Endothelial cell of umbilical vein (primary cell): ENCODE measurements around the gene AGFG2. TPM values are rescaled to one million over a fixed set of nuclear protein-coding genes. Genes with fewer than 3 reads are reported as not detected.

Experiments used
- BruUV-seq: library from RNA; stranded (reverse); fragments of 400-500 nt; replicated peaks from 2 replicates; lab custom pipeline; 2021; lab: Mats Ljungman, UMichigan
- CTCF ChIA-PET: fragments of 300-600, 350-600 bp; sonication (Branson Sonifier 250); formaldehyde crosslinking; loops from one replicate; lab custom pipeline; 2021; ENCODE audit warnings: antibody characterized with exemption, inconsistent platforms; lab: Charles Lee
- POLR2A ChIA-PET: fragments of 300-600, 350-600 bp; sonication (Branson Sonifier 250); formaldehyde crosslinking; loops from one replicate; lab custom pipeline; 2021; ENCODE audit warnings: antibody characterized with exemption, inconsistent platforms; lab: Charles Lee
- DNase-seq: peaks from one replicate; pipeline ENCODE4 v3.0.0-alpha.2; 2011; ENCODE audit warnings: low read depth, low spot score
- FAIRE-seq: peaks from 2 replicates; lab custom pipeline; 2011; peaks lifted over from hg19 to GRCh38; lab: Jason Lieb, UNC
- H2AFZ ChIP-seq: 2 replicates; pipeline ENCODE4 v1.6.0; 2012; ENCODE audit warnings: low read depth, low read length, control low read depth, inconsistent platforms
- H3K27ac ChIP-seq: 2 replicates; pipeline ENCODE4 v1.5.1; 2011; ENCODE audit warnings: low read depth, mild to moderate bottlenecking, control low read depth, low read length, moderate library complexity; ENCODE audit not compliant: insufficient read depth
- H3K27me3 ChIP-seq, 2 experiments: 2 replicates each; pipeline versions ENCODE4 v1.6.0 to v1.6.1; 2011; ENCODE audit warnings: low read length in 2 of 2, mixed read lengths in 1 of 2; ENCODE audit not compliant: control insufficient read depth in 2 of 2, insufficient read depth in 2 of 2
- H3K36me3 ChIP-seq, 2 experiments: 2 replicates in 1 of 2; 3 replicates in 1 of 2; pipeline ENCODE4 v1.5.1; 2011; ENCODE audit warnings: low read length in 2 of 2, mild to moderate bottlenecking in 1 of 2, moderate library complexity in 1 of 2; ENCODE audit not compliant: control insufficient read depth in 2 of 2, insufficient read depth in 2 of 2; ENCODE audit errors: extremely low read depth in 1 of 2
- H3K4me1 ChIP-seq: 3 replicates; pipeline ENCODE4 v1.5.1; 2011; ENCODE audit warnings: mild to moderate bottlenecking, low read length; ENCODE audit not compliant: control insufficient read depth, insufficient read depth; ENCODE audit errors: extremely low read depth
- H3K4me2 ChIP-seq: 2 replicates; pipeline ENCODE4 v1.6.1; 2011; ENCODE audit warnings: low read length, control low read depth, mixed read lengths; ENCODE audit not compliant: insufficient read depth
- H3K4me3 ChIP-seq, 3 experiments: fragments of 200-600 bp in 1 of 3; sonication (generic), shearing (Covaris generic) in 1 of 3; replicated peaks in 1 of 3; 2 replicates each; pipeline ENCODE4 v1.5.1; 2011 to 2016; ENCODE audit warnings: control low read depth in 3 of 3, low read length in 3 of 3, mild to moderate bottlenecking in 2 of 3, inconsistent platforms in 1 of 3, low read depth in 1 of 3, moderate library complexity in 1 of 3; ENCODE audit not compliant: insufficient read depth in 1 of 3
- H3K79me2 ChIP-seq: 2 replicates; pipeline ENCODE4 v1.6.0; 2012; ENCODE audit warnings: low read length, inconsistent platforms; ENCODE audit not compliant: control insufficient read depth, insufficient read depth
- H3K9ac ChIP-seq: replicated peaks from 2 replicates; pipeline ENCODE3; 2011; ENCODE audit warnings: low read length, control low read depth; ENCODE audit not compliant: insufficient read depth; ENCODE audit errors: extremely low read depth
- H3K9me1 ChIP-seq: replicated peaks from 3 replicates; pipeline ENCODE4 v1.6.0; 2011; ENCODE audit warnings: mild to moderate bottlenecking, low read length; ENCODE audit not compliant: control insufficient read depth, insufficient read depth; ENCODE audit errors: extremely low read depth
- H3K9me3 ChIP-seq: replicated peaks from 2 replicates; pipeline ENCODE4 v1.5.1; 2012; ENCODE audit warnings: low read length, inconsistent platforms; ENCODE audit not compliant: control insufficient read depth, insufficient read depth
- H4K20me1 ChIP-seq: replicated peaks from 2 replicates; pipeline ENCODE3; 2011; ENCODE audit warnings: mild to moderate bottlenecking, low read length; ENCODE audit not compliant: control insufficient read depth, insufficient read depth; ENCODE audit errors: extremely low read depth
- CTCF ChIP-seq, 2 donors: IDR thresholded peaks; 1 replicate in 1 of 2; 2 replicates in 1 of 2; pipeline ENCODE4 v1.5.1; 2011; ENCODE audit warnings: low read length in 2 of 2, mild to moderate bottlenecking in 2 of 2, moderate library complexity in 2 of 2, control low read depth in 1 of 2, inconsistent platforms in 1 of 2, low read depth in 1 of 2; ENCODE audit not compliant: insufficient read depth in 1 of 2; ENCODE audit errors: extremely low read depth in 1 of 2
- EZH2 ChIP-seq: IDR thresholded peaks from 2 replicates; pipeline ENCODE4 v1.6.1; 2012; ENCODE audit warnings: borderline replicate concordance, low read depth, mild to moderate bottlenecking, moderate library complexity, low read length, inconsistent platforms; ENCODE audit not compliant: severe bottlenecking
- FOS ChIP-seq: IDR thresholded peaks from 2 replicates; pipeline ENCODE4 v1.6.1; 2011; ENCODE audit warnings: mild to moderate bottlenecking, low read length, moderate library complexity, borderline replicate concordance; ENCODE audit not compliant: insufficient read depth
- GATA2 ChIP-seq: IDR thresholded peaks from 2 replicates; pipeline ENCODE4 v1.7.0; 2011; ENCODE audit warnings: low read depth, mild to moderate bottlenecking, moderate library complexity, mixed read lengths, low read length; ENCODE audit not compliant: insufficient read length, insufficient read depth
- JUN ChIP-seq: IDR thresholded peaks from 2 replicates; pipeline ENCODE4 v1.6.1; 2011; ENCODE audit warnings: borderline replicate concordance, low read depth; ENCODE audit not compliant: insufficient read length, insufficient read depth
- MAX ChIP-seq: IDR thresholded peaks from 2 replicates; pipeline ENCODE4 v1.6.1; 2011; ENCODE audit not compliant: insufficient read depth, insufficient read length
- MYC ChIP-seq: IDR thresholded peaks from one replicate; pipeline ENCODE4 v1.6.1; 2011; ENCODE audit warnings: mild to moderate bottlenecking, low read depth, low read length
- POLR2A ChIP-seq: IDR thresholded peaks from 2 replicates; pipeline ENCODE4 v1.6.1; 2012; ENCODE audit warnings: low read depth, mild to moderate bottlenecking, control low read depth, low read length
- POLR2AphosphoS5 ChIP-seq: IDR thresholded peaks from 2 replicates; pipeline ENCODE4 v1.6.1; 2012; ENCODE audit warnings: low read depth, mild to moderate bottlenecking, control low read depth, low read length, moderate library complexity; ENCODE audit not compliant: insufficient read depth
- dilution Hi-C: fragments of 300-500 bp; cut with MboI; formaldehyde crosslinking; loops from one replicate; pipeline ENCODE4 v1.15.0; 2019; ENCODE audit warnings: low sequenced_read_pairs; ENCODE audit not compliant: extremely low pct_ligation_motif_present
- intact Hi-C: fragments of 100-400 bp; cut with micrococcal nuclease; formaldehyde crosslinking; loops from one replicate; pipeline ENCODE4 v1.10.0; 2022
- polyA plus RNA-seq, 4 experiments: library from polyadenylated mRNA; depleted of rRNA in 3 of 4; stranded (reverse) in 3 of 4; unstranded in 1 of 4; fragments of >200 nt; gene quantifications; 2 replicates each; pipeline versions ENCODE4 v1.2.1 to v1.2.3, GENCODE V29; 2011 to 2012; ENCODE audit warnings: missing spikeins in 1 of 4
- total RNA-seq: library from RNA; stranded (reverse); gene quantifications from 2 replicates; pipeline ENCODE4 v1.2.3, GENCODE V29; 2021

The AGFG2 gene
- total and polyA plus RNA-seq, 2 donors (not counting 3 experiments of a cell fraction or from before 2014, with no cell fraction given), result 33.6 to 44.6 TPM

- DNase-seq, result no peak
- H3K27ac ChIP-seq, result no peak overlapping the region
- no TSS peak for BruUV-seq
Measured at GRCh38 chr7:100607111-100607510, 68.1 kb downstream of the AGFG2 start.

More at GRCh38 chr7:100607111-100607510, 68.1 kb downstream of the AGFG2 start:
- ChIA-PET POLR2A (interaction anchor here (0.7 kb wide), 1 partner anchor 30 kb away, joined by 4 read pairs; no protein-coding TSS in a partner anchor), CTCF (interaction anchor here (0.5 to 1.9 kb wide), 2 partner anchors 19 to 56 kb away, joined by 3 to 5 read pairs; no protein-coding TSS in a partner anchor)
- FAIRE-seq, result peak; percentile 66
- dilution Hi-C loops (no loop called here), intact Hi-C loops (no loop called here)
- no peak for TF ChIP-seq MAX
- no peak for TF ChIP-seq GATA2
- no peak for TF ChIP-seq CTCF (IDR thresholded peaks at IDR 0.05; ENCODE audit: extremely low read depth in 1 of 2, insufficient read depth in 1 of 2, low read depth in 1 of 2, low read length in 2 of 2)
- no peak for TF ChIP-seq MYC
- no peak for TF ChIP-seq EZH2
- TF ChIP-seq FOS, result no peak
- TF ChIP-seq JUN, result no peak
- TF ChIP-seq POLR2AphosphoS5, result no peak
- TF ChIP-seq POLR2A, result no peak
- no peaks in the 10 kb centered on the region for H4K20me1 ChIP-seq
- H3K9me3 ChIP-seq, result no peaks in the 10 kb centered on the region
- no peak overlapping the region for H2AFZ ChIP-seq
- H3K27me3 ChIP-seq, result no peaks in the 10 kb centered on the region
- no peak overlapping the region for H3K4me3 ChIP-seq
- H3K9me1 ChIP-seq, result no peaks in the 10 kb centered on the region
- no peak overlapping the region for H3K9ac ChIP-seq
- H3K36me3 ChIP-seq, result no peaks in the 10 kb centered on the region
- H3K4me2 ChIP-seq, result no peak overlapping the region
- no peaks in the 10 kb centered on the region for H3K79me2 ChIP-seq
- H3K4me1 ChIP-seq, result peaks cover 25% of the 10 kb centered on the region
